GM18505 (cell line): ENCODE data around the gene GALNT18.

Source experiments
- ATAC-seq: cut with Tn5 transposase; IDR thresholded peaks from one replicate; pipeline ENCODE4 v1.9.1; 2021; ENCODE audit not compliant: unreplicated experiment
- POLR2A ChIP-seq: IDR thresholded peaks from 4 replicates; pipeline ENCODE4 v1.6.1; 2011; ENCODE audit warnings: borderline replicate concordance; ENCODE audit not compliant: insufficient read depth, insufficient read length; ENCODE audit errors: extremely low read depth

GALNT18 gene

GRCh38 chr11:11561991-11562390 is 59.8 kb downstream of the GALNT18 start:
- no peak for TF ChIP-seq POLR2A
- no peak for ATAC-seq

DNA sequence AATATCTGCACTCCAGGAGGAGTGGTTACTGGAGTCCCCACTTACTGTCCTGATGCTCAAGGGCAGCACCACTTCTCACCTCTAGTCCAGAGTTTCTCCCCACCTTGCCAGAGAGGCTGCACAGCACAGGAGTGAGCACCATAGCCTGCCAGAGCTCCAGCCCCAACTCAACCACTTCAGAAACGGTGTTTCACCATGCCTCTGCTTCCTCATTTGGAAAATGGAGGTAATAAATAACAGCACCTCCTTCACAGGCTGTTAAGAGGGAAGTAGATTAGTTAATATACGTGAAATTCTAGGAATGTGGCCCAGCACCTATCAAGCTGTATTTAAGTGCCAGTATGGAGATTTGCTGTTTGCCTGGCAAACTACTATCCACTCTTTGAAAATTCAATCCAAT is 63.0 kb downstream of the GALNT18 start:
- no peak for ATAC-seq
- TF ChIP-seq POLR2A, result no peak

- no peak for ATAC-seq
- TF ChIP-seq POLR2A, result no peak
Measured at GRCh38 chr11:11558396-11558795, 63.4 kb downstream of the GALNT18 start.

DNA sequence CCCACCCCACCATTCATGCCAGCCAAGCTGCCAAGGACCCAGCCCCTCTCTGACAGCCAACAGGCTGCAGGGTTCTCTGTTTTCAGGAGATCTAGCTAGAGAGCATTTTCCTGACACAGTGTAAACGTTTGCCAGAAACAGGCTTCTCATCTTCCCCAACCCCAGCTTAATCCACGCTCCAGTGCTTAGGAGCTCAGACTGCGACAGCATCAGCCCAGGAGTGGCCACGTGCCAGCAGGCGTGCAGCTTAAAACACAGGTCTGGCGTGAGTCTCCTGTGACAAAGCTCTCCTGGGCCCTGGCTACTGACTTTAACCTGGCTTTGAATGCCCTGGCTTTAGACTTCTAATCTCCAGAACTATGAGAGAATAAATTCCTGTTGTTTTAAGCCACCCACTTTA is 66.6 kb downstream of the GALNT18 start:
- ATAC-seq, result no peak

GRCh38 chr11:11553573-11553972 is 68.2 kb downstream of the GALNT18 start:
- TF ChIP-seq POLR2A, result no peak
- no peak for ATAC-seq

More for the DNA sequence above, 66.6 kb downstream of the GALNT18 start:
- no peak for TF ChIP-seq POLR2A

GRCh38 chr11:11552529-11553087 is 69.2 kb downstream of the GALNT18 start:
- ATAC-seq, result no peak
- no peak for TF ChIP-seq POLR2A

GRCh38 chr11:11550534-11550933 is 71.3 kb downstream of the GALNT18 start:
- ATAC-seq, result no peak
- no peak for TF ChIP-seq POLR2A

- no peak for TF ChIP-seq POLR2A
Measured at GRCh38 chr11:11545285-11546275, 76.2 kb downstream of the GALNT18 start.

GRCh38 chr11:11543656-11544055 is 78.1 kb downstream of the GALNT18 start:
- ATAC-seq, result no peak
- no peak for TF ChIP-seq POLR2A

More at GRCh38 chr11:11545285-11546275, 76.2 kb downstream of the GALNT18 start:
- ATAC-seq, result no peak

GRCh38 chr11:11540157-11540556 is 81.6 kb downstream of the GALNT18 start:
- TF ChIP-seq POLR2A, result no peak

GRCh38 chr11:11538277-11538960 is 83.4 kb downstream of the GALNT18 start:
- no peak for TF ChIP-seq POLR2A
- ATAC-seq, result no peak

More at GRCh38 chr11:11540157-11540556, 81.6 kb downstream of the GALNT18 start:
- no peak for ATAC-seq

GRCh38 chr11:11537871-11538270 is 83.9 kb downstream of the GALNT18 start:
- ATAC-seq, result no peak
- no peak for TF ChIP-seq POLR2A

DNA sequence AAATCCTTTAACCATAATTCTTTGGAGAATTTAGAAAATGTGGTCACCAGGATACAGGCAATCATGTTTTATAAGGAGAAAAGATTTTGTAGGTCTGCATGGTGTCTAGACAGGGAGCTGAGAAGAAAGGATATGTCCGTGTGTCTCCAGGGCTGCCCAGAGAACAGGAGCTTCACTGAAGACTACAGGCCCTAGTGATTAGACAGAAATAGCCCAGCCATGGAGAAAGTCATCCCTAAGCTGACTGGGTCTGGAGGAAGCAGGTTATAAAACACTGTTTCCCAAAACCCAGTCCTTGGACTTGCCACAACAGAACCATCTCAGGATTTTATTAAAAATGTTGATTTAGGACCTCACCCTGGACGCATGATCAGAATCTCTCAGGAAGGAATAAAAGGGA is 84.4 kb downstream of the GALNT18 start:
- TF ChIP-seq POLR2A, result no peak
- no peak for ATAC-seq
